Mesenchymal stem cell (in vitro differentiated cells and primary cell): ENCODE measurements around the gene KRT4.

Experiments
- DNase-seq: peaks from one replicate; pipeline ENCODE4 v3.0.0-alpha.2; 2013
- H2AFZ ChIP-seq: one replicate; pipeline ENCODE4 v1.6.1; 2013; ENCODE audit warnings: low read depth, mild to moderate bottlenecking, control low read depth, inconsistent platforms, low read length, moderate library complexity
- H2AK5ac ChIP-seq: 2 replicates; pipeline ENCODE4 v1.6.1; 2013; ENCODE audit warnings: low read length, moderate library complexity, mild to moderate bottlenecking, inconsistent platforms; ENCODE audit not compliant: severe bottlenecking
- H2BK120ac ChIP-seq: one replicate; pipeline ENCODE4 v1.6.1; 2013; ENCODE audit warnings: low read depth, mild to moderate bottlenecking, inconsistent platforms, low read length, moderate library complexity
- H2BK12ac ChIP-seq, 2 experiments: one replicate each; pipeline ENCODE4 v1.6.1; 2013; ENCODE audit warnings: inconsistent platforms in 2 of 2, low read length in 2 of 2, mild to moderate bottlenecking in 2 of 2, moderate library complexity in 2 of 2, control low read depth in 1 of 2
- H2BK15ac ChIP-seq: one replicate; pipeline ENCODE4 v1.6.1; 2013; ENCODE audit warnings: mild to moderate bottlenecking, low read depth, inconsistent platforms; ENCODE audit not compliant: poor library complexity, severe bottlenecking
- H2BK5ac ChIP-seq: 2 replicates; pipeline ENCODE4 v1.6.1; 2013; ENCODE audit warnings: low read depth, mild to moderate bottlenecking, low read length, control low read depth, inconsistent platforms; ENCODE audit not compliant: poor library complexity, severe bottlenecking
- H3K14ac ChIP-seq, 2 experiments: one replicate each; pipeline ENCODE4 v1.6.1; 2013; ENCODE audit warnings: inconsistent platforms in 2 of 2, low read length in 2 of 2, control low read depth in 1 of 2, mild to moderate bottlenecking in 1 of 2, moderate library complexity in 1 of 2
- H3K18ac ChIP-seq, 2 experiments: one replicate each; pipeline ENCODE4 v1.6.1; 2013; ENCODE audit warnings: inconsistent platforms in 2 of 2, low read length in 2 of 2, control low read depth in 1 of 2, low read depth in 1 of 2, mild to moderate bottlenecking in 1 of 2
- H3K23ac ChIP-seq, 2 experiments: one replicate each; pipeline ENCODE4 v1.6.1; 2013; ENCODE audit warnings: inconsistent platforms in 2 of 2, low read length in 2 of 2, mild to moderate bottlenecking in 2 of 2, moderate library complexity in 2 of 2, control low read depth in 1 of 2
- H3K27ac ChIP-seq: 2 replicates; pipeline ENCODE4 v1.5.1; 2013; ENCODE audit warnings: mild to moderate bottlenecking, moderate library complexity, low read length, control low read depth, inconsistent platforms; ENCODE audit not compliant: poor library complexity, severe bottlenecking
- H3K27me3 ChIP-seq, 2 experiments: 2 replicates each; pipeline versions ENCODE4 v1.6.1 to v1.7.0; 2013; ENCODE audit warnings: low read length in 2 of 2, mild to moderate bottlenecking in 2 of 2, moderate library complexity in 2 of 2, control low read depth in 1 of 2, inconsistent platforms in 1 of 2; ENCODE audit not compliant: control insufficient read depth in 1 of 2, insufficient read depth in 1 of 2
- H3K36me3 ChIP-seq, 2 experiments: 2 replicates each; pipeline versions ENCODE4 v1.6.1 to v1.7.0; 2013; ENCODE audit warnings: low read length in 2 of 2, control low read depth in 1 of 2, inconsistent platforms in 1 of 2, low read depth in 1 of 2, mild to moderate bottlenecking in 1 of 2; ENCODE audit not compliant: insufficient read depth in 2 of 2, control insufficient read depth in 1 of 2
- H3K4ac ChIP-seq, 2 experiments: one replicate each; pipeline ENCODE4 v1.6.1; 2013; ENCODE audit warnings: inconsistent platforms in 2 of 2, low read length in 2 of 2, mild to moderate bottlenecking in 2 of 2, moderate library complexity in 2 of 2, control low read depth in 1 of 2, low read depth in 1 of 2
- H3K4me1 ChIP-seq: 2 replicates; pipeline ENCODE4 v1.6.1; 2013; ENCODE audit warnings: low read depth, low read length, control low read depth; ENCODE audit not compliant: control insufficient read depth, insufficient read depth
- H3K4me2 ChIP-seq: 2 replicates; pipeline ENCODE4 v1.6.1; 2013; ENCODE audit warnings: low read length, mild to moderate bottlenecking, inconsistent platforms; ENCODE audit not compliant: poor library complexity, severe bottlenecking
- H3K4me3 ChIP-seq, 2 experiments: 2 replicates each; pipeline versions ENCODE4 v1.5.1 to v1.7.0; 2013; ENCODE audit warnings: low read length in 2 of 2, mild to moderate bottlenecking in 2 of 2, control low read depth in 1 of 2, low read depth in 1 of 2; ENCODE audit not compliant: insufficient read depth in 1 of 2
- H3K79me1 ChIP-seq: replicated peaks from 2 replicates; pipeline ENCODE4 v1.6.1; 2013; ENCODE audit warnings: mild to moderate bottlenecking, control low read depth, low read length, inconsistent platforms; ENCODE audit not compliant: poor library complexity, severe bottlenecking
- H3K9ac ChIP-seq: 2 replicates; pipeline ENCODE4 v1.7.0; 2013; ENCODE audit warnings: mild to moderate bottlenecking, low read length, moderate library complexity
- H3K9me3 ChIP-seq: 2 replicates; pipeline ENCODE4 v1.7.0; 2013; ENCODE audit warnings: mild to moderate bottlenecking, low read length; ENCODE audit not compliant: control insufficient read depth
- H4K8ac ChIP-seq: one replicate; pipeline ENCODE4 v1.6.1; 2013; ENCODE audit warnings: inconsistent platforms, mild to moderate bottlenecking, low read length, moderate library complexity
- H4K91ac ChIP-seq: one replicate; pipeline ENCODE4 v1.6.1; 2013; ENCODE audit warnings: mild to moderate bottlenecking, low read length, inconsistent platforms
- WGBS: methylation state at CpG from one replicate; pipeline ENCODE4 v1.1.7; 2013; ENCODE audit warnings: mixed read lengths; 5-methylcytosine and 5-hydroxymethylcytosine counted together

Gene KRT4

GRCh38 chr12:52769354-52769753 lies 44.6 kb downstream of the KRT4 start:
- H2AFZ ChIP-seq = no peak overlapping the region
- H2BK12ac ChIP-seq = no peak overlapping the region
- no peak overlapping the region for H4K91ac ChIP-seq
- H3K9ac ChIP-seq = no peak overlapping the region
- 23% methylated on average over 3 of the region's 3 CpGs for WGBS
- no peak overlapping the region for H3K18ac ChIP-seq
- H3K4me3 ChIP-seq = no peak overlapping the region
- no peaks in the 10 kb centered on the region for H3K36me3 ChIP-seq
- no peaks in the 10 kb centered on the region for H3K4me1 ChIP-seq
- no peak overlapping the region for H4K8ac ChIP-seq
- no peak overlapping the region for H3K23ac ChIP-seq
- no peaks in the 10 kb centered on the region for H3K9me3 ChIP-seq
- H2BK15ac ChIP-seq = no peak overlapping the region
- peaks cover 51 to 85% of the 10 kb centered on the region in 2 experiments for H3K27me3 ChIP-seq
- no peak overlapping the region for H3K4me2 ChIP-seq
- DNase-seq = no peak
- no peak overlapping the region for H2AK5ac ChIP-seq
- H3K79me1 ChIP-seq = no peaks in the 10 kb centered on the region
- H2BK5ac ChIP-seq = no peak overlapping the region
- no peak overlapping the region for H3K27ac ChIP-seq
- no peak overlapping the region for H3K4ac ChIP-seq
- H3K14ac ChIP-seq = no peak overlapping the region
- no peak overlapping the region for H2BK120ac ChIP-seq

GRCh38 chr12:52768479-52769200 lies 45.3 kb downstream of the KRT4 start:
- Histone ChIP-seq H4K8ac (no peak overlapping the region), H3K27me3 (peaks cover 47 to 84% of the 10 kb centered on the region in 2 experiments), H3K18ac (no peak overlapping the region), H3K27ac (no peak overlapping the region), H3K36me3 (no peaks in the 10 kb centered on the region), H3K9ac (no peak overlapping the region), H3K23ac (no peak overlapping the region), H3K79me1 (no peaks in the 10 kb centered on the region), H3K4me1 (no peaks in the 10 kb centered on the region), H2AFZ (no peak overlapping the region), H3K4ac (no peak overlapping the region), H4K91ac (peak overlapping the region; percentile 18), H3K14ac (no peak overlapping the region), H2BK15ac (no peak overlapping the region), H2AK5ac (no peak overlapping the region), H2BK5ac (no peak overlapping the region), H2BK12ac (no peak overlapping the region), H3K4me2 (no peak overlapping the region), H2BK120ac (no peak overlapping the region), H3K9me3 (no peaks in the 10 kb centered on the region), H3K4me3 (no peak overlapping the region)
- no peak for DNase-seq
- 90% methylated on average over 10 of the region's 10 CpGs for WGBS

GRCh38 chr12:52767427-52767826 lies 46.5 kb downstream of the KRT4 start:
- Histone ChIP-seq H2AFZ (no peak overlapping the region), H3K4me2 (no peak overlapping the region), H3K9ac (no peak overlapping the region), H3K18ac (no peak overlapping the region), H3K4me3 (no peak overlapping the region), H2AK5ac (no peak overlapping the region), H2BK15ac (no peak overlapping the region), H2BK5ac (no peak overlapping the region), H3K9me3 (peaks cover 4% of the 10 kb centered on the region), H3K4ac (no peak overlapping the region), H2BK12ac (no peak overlapping the region), H2BK120ac (no peak overlapping the region), H3K27me3 (peaks cover 39 to 79% of the 10 kb centered on the region in 2 experiments), H3K27ac (no peak overlapping the region), H3K23ac (no peak overlapping the region), H3K36me3 (no peaks in the 10 kb centered on the region), H4K8ac (no peak overlapping the region), H3K14ac (peak overlapping the region in 1 of 2 experiments; percentile 12), H3K79me1 (no peaks in the 10 kb centered on the region), H3K4me1 (no peaks in the 10 kb centered on the region), H4K91ac (no peak overlapping the region)
- 22% methylated on average over 1 of the region's 3 CpGs for WGBS
- no peak for DNase-seq

- Histone ChIP-seq H3K4me3 (no peak overlapping the region), H3K9ac (no peak overlapping the region), H3K27ac (no peak overlapping the region), H4K91ac (no peak overlapping the region), H4K8ac (no peak overlapping the region), H2BK12ac (no peak overlapping the region), H3K4ac (no peak overlapping the region), H3K23ac (no peak overlapping the region), H3K4me1 (no peaks in the 10 kb centered on the region), H2AK5ac (no peak overlapping the region), H3K18ac (no peak overlapping the region), H3K27me3 (peaks cover 37 to 77% of the 10 kb centered on the region in 2 experiments), H3K79me1 (no peaks in the 10 kb centered on the region), H2BK5ac (no peak overlapping the region), H3K36me3 (no peaks in the 10 kb centered on the region), H3K14ac (no peak overlapping the region), H2AFZ (no peak overlapping the region), H2BK15ac (no peak overlapping the region), H3K4me2 (no peak overlapping the region), H2BK120ac (no peak overlapping the region), H3K9me3 (peaks cover 8% of the 10 kb centered on the region)
- no peak for DNase-seq
- WGBS = no CpG with 5 or more reads among the region's 1 CpG
Observed at GRCh38 chr12:52767020-52767379, 46.9 kb downstream of the KRT4 start.
